MM.1S (cell line): ENCODE data around the gene GALNT9.
"Not testable (repeated sequence)": the region's sequence is repeated elsewhere in the genome, so short reads cannot be mapped to it uniquely, and the experiment has no call there.

Experiments used
- DNase-seq: peaks from one replicate; pipeline ENCODE4 v3.0.0-alpha.2; 2015
- H2AFZ ChIP-seq: fragments of 300-600 bp; sonication (generic); 2 replicates; pipeline ENCODE4 v1.6.0; 2016; ENCODE audit warnings: antibody characterized with exemption, low read length
- H3F3A ChIP-seq: fragments of 300-600 bp; sonication (generic); 2 replicates; pipeline ENCODE4 v1.6.1; 2016; ENCODE audit warnings: mild to moderate bottlenecking, antibody characterized with exemption, low read length, moderate library complexity, mixed read lengths; ENCODE audit not compliant: insufficient read depth
- H3K27ac ChIP-seq: fragments of 300-600 bp; sonication (generic); 2 replicates; pipeline ENCODE4 v1.5.1; 2016; ENCODE audit warnings: mild to moderate bottlenecking, low read length
- H3K27me3 ChIP-seq: fragments of 300-600 bp; sonication (generic); replicated peaks from 2 replicates; pipeline ENCODE4 v1.6.0; 2016; ENCODE audit warnings: low read length; ENCODE audit not compliant: insufficient read depth
- H3K36me3 ChIP-seq: fragments of 300-600 bp; sonication (generic); replicated peaks from 2 replicates; pipeline ENCODE4 v1.6.1; 2016; ENCODE audit warnings: mild to moderate bottlenecking, low read length, mixed read lengths; ENCODE audit not compliant: insufficient read depth
- H3K4me1 ChIP-seq: fragments of 300-600 bp; sonication (generic); 2 replicates; pipeline ENCODE4 v1.6.1; 2016; ENCODE audit warnings: low read length, mixed read lengths
- H3K4me2 ChIP-seq: fragments of 300-600 bp; sonication (generic); 2 replicates; pipeline ENCODE4 v1.6.0; 2016; ENCODE audit warnings: low read depth, low read length
- H3K4me3 ChIP-seq: fragments of 300-600 bp; sonication (generic); 2 replicates; pipeline ENCODE4 v1.5.1; 2016; ENCODE audit warnings: low read length, mixed read lengths
- H3K79me2 ChIP-seq: fragments of 300-600 bp; sonication (generic); 2 replicates; pipeline ENCODE4 v1.6.1; 2016; ENCODE audit warnings: mixed run types, low read length, mixed read lengths
- H3K9ac ChIP-seq: fragments of 300-600 bp; sonication (generic); 2 replicates; pipeline ENCODE4 v1.6.1; 2016; ENCODE audit warnings: low read length, mixed read lengths
- H3K9me2 ChIP-seq: fragments of 300-600 bp; sonication (generic); replicated peaks from 2 replicates; pipeline ENCODE4 v1.6.1; 2016; ENCODE audit warnings: mild to moderate bottlenecking, low read length, mixed read lengths; ENCODE audit not compliant: insufficient read depth
- H3K9me3 ChIP-seq: fragments of 300-600 bp; sonication (generic); replicated peaks from 2 replicates; pipeline ENCODE4 v1.6.1; 2016; ENCODE audit warnings: mild to moderate bottlenecking, low read length, mixed read lengths; ENCODE audit not compliant: insufficient read depth
- H4K20me1 ChIP-seq: fragments of 300-600 bp; sonication (generic); 2 replicates; pipeline ENCODE4 v1.6.1; 2016; ENCODE audit warnings: mild to moderate bottlenecking, low read length, moderate library complexity, mixed read lengths; ENCODE audit not compliant: insufficient read depth
- EZH2 ChIP-seq: fragments of 300-600 bp; sonication (generic); optimal IDR thresholded peaks from 2 replicates; pipeline ENCODE3; 2017; ENCODE audit warnings: low read depth, mild to moderate bottlenecking, antibody characterized with exemption, low read length, mixed read lengths
- EZH2phosphoT487 ChIP-seq: fragments of 300-600 bp; sonication (generic); IDR thresholded peaks from 2 replicates; pipeline ENCODE4 v1.6.1; 2018; ENCODE audit warnings: antibody characterized with exemption, low read length
- TF ChIP-seq, protein P1 (sequence below): fragments of 300-600 bp; sonication (generic); IDR thresholded peaks from 2 replicates; pipeline ENCODE4 v1.5.1; 2016; ENCODE audit warnings: antibody characterized with exemption, low read length, mixed read lengths

Gene GALNT9

DNA sequence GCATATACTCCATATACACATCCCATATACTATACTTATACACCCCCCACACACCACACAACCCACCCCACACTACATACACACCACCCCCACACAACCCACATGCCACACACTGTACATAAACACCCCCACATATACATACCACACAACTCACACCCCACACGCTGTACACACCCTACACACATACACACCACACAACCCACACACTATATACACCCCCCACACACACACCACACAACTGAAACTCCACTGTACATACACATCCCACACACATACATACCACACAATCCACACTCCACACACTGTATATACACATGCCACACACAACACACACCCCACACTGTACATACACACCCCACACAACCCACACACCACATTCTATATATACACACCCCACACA lies 104.2 kb downstream of the GALNT9 start:
- Histone ChIP-seq H3K4me3 (no peak overlapping the region), H3K4me1 (no peaks in the 10 kb centered on the region), H3K4me2 (no peak overlapping the region), H4K20me1 (no peaks in the 10 kb centered on the region), H3F3A (no peaks in the 10 kb centered on the region), H2AFZ (no peak overlapping the region), H3K9me3 (no peaks in the 10 kb centered on the region), H3K27ac (no peak overlapping the region), H3K79me2 (no peaks in the 10 kb centered on the region), H3K27me3 (peaks cover 12% of the 10 kb centered on the region), H3K9ac (no peak overlapping the region), H3K9me2 (no peaks in the 10 kb centered on the region), H3K36me3 (no peaks in the 10 kb centered on the region)
- TF ChIP-seq EZH2, result no peak
- no peak for TF ChIP-seq EZH2phosphoT487
- TF ChIP-seq, protein P1, sequence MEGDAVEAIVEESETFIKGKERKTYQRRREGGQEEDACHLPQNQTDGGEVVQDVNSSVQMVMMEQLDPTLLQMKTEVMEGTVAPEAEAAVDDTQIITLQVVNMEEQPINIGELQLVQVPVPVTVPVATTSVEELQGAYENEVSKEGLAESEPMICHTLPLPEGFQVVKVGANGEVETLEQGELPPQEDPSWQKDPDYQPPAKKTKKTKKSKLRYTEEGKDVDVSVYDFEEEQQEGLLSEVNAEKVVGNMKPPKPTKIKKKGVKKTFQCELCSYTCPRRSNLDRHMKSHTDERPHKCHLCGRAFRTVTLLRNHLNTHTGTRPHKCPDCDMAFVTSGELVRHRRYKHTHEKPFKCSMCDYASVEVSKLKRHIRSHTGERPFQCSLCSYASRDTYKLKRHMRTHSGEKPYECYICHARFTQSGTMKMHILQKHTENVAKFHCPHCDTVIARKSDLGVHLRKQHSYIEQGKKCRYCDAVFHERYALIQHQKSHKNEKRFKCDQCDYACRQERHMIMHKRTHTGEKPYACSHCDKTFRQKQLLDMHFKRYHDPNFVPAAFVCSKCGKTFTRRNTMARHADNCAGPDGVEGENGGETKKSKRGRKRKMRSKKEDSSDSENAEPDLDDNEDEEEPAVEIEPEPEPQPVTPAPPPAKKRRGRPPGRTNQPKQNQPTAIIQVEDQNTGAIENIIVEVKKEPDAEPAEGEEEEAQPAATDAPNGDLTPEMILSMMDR, result no peak
- no peak for DNase-seq

DNA sequence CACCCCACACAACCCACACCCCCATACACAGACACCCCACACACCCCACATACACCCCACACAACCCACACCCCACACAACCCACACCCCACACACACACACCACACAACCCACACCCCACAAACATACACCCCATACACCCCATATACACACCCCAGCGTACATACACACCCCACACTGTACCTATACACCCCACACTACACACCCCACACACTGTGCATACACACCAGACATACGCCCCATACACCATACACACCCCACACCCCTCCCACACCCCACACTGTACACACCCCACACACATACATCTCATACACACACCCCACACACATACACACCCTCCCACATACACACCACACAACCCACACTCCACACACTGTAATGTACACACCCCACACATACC lies 104.9 kb downstream of the GALNT9 start:
- Histone ChIP-seq H3K36me3 (no peaks in the 10 kb centered on the region), H3K9me2 (no peaks in the 10 kb centered on the region), H3K4me3 (no peak overlapping the region), H3K4me1 (no peaks in the 10 kb centered on the region), H3K27ac (no peak overlapping the region), H3K9ac (no peak overlapping the region), H3K79me2 (no peaks in the 10 kb centered on the region), H3F3A (no peaks in the 10 kb centered on the region), H3K4me2 (no peak overlapping the region), H3K27me3 (peaks cover 12% of the 10 kb centered on the region), H2AFZ (no peak overlapping the region), H3K9me3 (no peaks in the 10 kb centered on the region), H4K20me1 (no peaks in the 10 kb centered on the region)
- no peak for DNase-seq
- TF ChIP-seq EZH2, result no peak
- TF ChIP-seq, protein P1, result no peak
- no peak for TF ChIP-seq EZH2phosphoT487

DNA sequence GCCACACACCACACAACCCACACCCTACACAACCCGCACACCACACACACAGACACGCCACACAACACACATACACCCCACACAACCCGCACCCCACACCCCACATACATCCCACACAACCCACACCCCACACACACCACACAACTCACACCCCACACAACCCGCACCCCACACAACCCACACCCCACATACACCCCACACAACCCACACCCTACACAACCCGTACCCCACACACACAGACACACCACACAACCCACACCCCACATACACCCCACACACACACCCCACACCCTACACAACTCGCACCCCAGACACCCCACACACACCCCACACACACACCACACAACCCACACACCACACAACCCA lies 106.6 kb downstream of the GALNT9 start:
- no peaks in the 10 kb centered on the region for H3K79me2 ChIP-seq
- no peak for TF ChIP-seq EZH2phosphoT487
- TF ChIP-seq EZH2, result no peak
- H3K27ac ChIP-seq, result no peak overlapping the region
- H3K4me1 ChIP-seq, result no peaks in the 10 kb centered on the region
- H3F3A ChIP-seq, result no peaks in the 10 kb centered on the region
- no peak overlapping the region for H2AFZ ChIP-seq
- peaks cover 9% of the 10 kb centered on the region; the same call in 1 of the 2 replicates for H3K27me3 ChIP-seq
- H3K4me3 ChIP-seq, result no peak overlapping the region
- DNase-seq, result no peak
- no peaks in the 10 kb centered on the region for H3K36me3 ChIP-seq
- no peak overlapping the region for H3K9ac ChIP-seq
- H3K9me3 ChIP-seq, result no peaks in the 10 kb centered on the region
- no peaks in the 10 kb centered on the region for H4K20me1 ChIP-seq
- H3K4me2 ChIP-seq, result no peak overlapping the region
- H3K9me2 ChIP-seq, result no peaks in the 10 kb centered on the region

DNA sequence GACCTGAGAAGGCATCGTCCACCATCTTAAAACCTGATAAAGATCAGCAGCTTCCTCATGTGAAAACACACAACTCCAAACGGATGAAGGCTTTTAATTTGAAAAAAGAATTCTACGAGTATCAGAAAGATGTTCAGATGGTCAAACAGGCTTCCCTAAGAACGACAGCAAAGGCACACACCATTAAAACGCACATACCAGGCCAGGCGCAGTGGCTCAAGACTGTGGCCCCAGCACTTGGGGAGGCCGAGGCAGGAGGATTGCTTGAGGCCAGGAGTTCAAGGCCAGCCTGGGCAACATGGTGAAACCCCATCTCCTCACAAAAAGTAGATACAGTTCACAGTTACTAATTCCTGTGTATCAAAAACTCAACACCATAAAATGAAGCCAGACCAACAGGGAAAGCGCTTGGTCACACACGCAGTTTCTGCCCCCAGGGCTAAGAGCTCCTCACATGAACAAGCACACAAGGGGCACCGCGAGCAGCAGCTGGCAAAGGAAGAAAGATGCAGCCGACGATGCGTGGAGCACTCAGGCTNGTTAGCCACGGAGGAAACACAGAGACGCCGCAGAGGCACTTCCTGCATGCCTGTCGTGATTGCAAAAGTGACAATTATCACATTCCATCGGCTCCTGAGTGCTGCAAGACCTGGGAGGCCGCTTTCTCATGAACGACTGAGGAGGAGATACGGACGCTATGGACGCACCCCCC lies 107.1 kb downstream of the GALNT9 start:
- no peak for DNase-seq
- no peak overlapping the region for H3K4me3 ChIP-seq
- no peaks in the 10 kb centered on the region for H3K9me3 ChIP-seq
- no peaks in the 10 kb centered on the region for H4K20me1 ChIP-seq
- no peak overlapping the region for H3K4me2 ChIP-seq
- no peak overlapping the region for H3K9ac ChIP-seq
- H3K79me2 ChIP-seq, result no peaks in the 10 kb centered on the region
- no peaks in the 10 kb centered on the region for H3K36me3 ChIP-seq
- H2AFZ ChIP-seq, result no peak overlapping the region
- H3K4me1 ChIP-seq, result no peaks in the 10 kb centered on the region
- H3K27me3 ChIP-seq, result peaks cover 5% of the 10 kb centered on the region; the same call in 1 of the 2 replicates
- TF ChIP-seq, protein P1, result no peak
- TF ChIP-seq EZH2phosphoT487, result no peak
- TF ChIP-seq EZH2, result no peak
- no peak overlapping the region for H3K27ac ChIP-seq
- no peaks in the 10 kb centered on the region for H3K9me2 ChIP-seq
- no peaks in the 10 kb centered on the region for H3F3A ChIP-seq

DNA sequence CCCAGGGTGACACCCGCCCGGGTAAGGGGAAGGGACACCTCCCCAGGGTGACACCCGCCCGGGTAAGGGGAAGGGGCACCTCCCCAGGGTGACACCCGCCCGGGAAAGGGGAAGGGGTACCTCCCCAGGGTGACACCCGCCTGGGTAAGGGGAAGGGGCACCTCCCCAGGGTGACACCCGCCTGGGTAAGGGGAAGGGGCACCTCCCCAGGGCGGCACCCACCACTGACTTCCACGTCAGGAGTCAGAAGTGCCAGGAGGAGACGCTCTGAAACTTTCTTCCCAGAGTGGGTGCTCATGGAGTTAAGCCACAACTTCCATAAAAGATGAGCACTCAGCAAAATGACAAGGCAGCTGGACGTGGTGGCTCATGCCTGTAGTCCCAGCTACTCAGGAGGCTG lies 109.6 kb downstream of the GALNT9 start:
- not testable (repeated sequence) for H3K4me2 ChIP-seq, H3K27me3 ChIP-seq, H3K79me2 ChIP-seq, H3K4me3 ChIP-seq, H3F3A ChIP-seq, H3K36me3 ChIP-seq, H3K9me2 ChIP-seq, DNase-seq, H3K27ac ChIP-seq, H3K9me3 ChIP-seq, H2AFZ ChIP-seq, H3K9ac ChIP-seq, H3K4me1 ChIP-seq, H4K20me1 ChIP-seq
